Fibroblast of peridontal ligament (primary cell): ENCODE measurements around the gene KRTAP5-6.

ENCODE experiments used
- DNase-seq: peaks from one replicate; pipeline ENCODE4 v3.0.0-alpha.2; 2010; ENCODE audit errors: extremely low read depth

Gene KRTAP5-6

DNA sequence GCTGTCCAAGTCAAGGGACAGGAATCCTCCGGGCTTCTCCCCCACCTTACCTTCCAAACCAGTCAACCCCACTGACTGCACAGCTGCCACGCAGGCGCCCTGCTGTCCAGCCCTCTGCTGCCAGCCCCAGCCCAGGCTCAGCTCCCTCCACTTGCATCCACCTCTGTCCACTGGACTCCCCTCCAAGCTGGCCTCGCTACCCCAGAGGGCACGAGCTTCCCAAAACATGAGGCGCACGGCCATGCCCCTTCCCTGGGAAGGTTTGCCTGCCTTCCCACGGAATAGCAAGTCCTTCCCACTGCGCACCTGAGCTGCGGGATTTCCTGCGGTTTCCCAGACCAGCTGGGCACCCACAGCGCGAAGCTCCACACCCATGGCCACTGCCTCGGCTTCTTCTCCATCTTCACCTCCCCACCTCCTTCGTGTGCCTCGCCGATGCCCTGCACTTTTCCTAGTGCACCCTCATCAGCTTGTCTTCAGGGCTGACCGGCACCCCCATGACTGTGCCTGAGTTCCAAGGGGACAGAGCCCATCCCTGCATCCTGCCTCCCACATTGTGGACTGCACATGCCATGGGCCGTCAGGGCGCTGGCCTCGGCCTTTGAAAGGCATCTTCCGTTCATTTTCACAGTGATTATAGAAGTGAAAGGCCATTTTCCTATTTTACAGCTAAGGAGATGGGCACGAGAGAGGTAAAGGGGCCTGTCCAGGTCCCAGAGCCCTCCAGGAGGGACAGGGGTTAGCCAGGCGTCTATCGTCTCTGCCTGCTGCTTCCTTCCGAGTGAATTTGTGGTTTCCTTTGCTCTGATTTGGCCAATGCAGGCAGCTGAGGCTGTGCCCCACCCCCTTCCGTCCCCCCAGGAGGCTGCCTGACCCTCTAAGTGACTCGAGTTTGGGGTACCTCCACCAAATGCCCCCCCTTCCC is 37.0 kb downstream of the KRTAP5-6 start:
- no peak for DNase-seq

DNA sequence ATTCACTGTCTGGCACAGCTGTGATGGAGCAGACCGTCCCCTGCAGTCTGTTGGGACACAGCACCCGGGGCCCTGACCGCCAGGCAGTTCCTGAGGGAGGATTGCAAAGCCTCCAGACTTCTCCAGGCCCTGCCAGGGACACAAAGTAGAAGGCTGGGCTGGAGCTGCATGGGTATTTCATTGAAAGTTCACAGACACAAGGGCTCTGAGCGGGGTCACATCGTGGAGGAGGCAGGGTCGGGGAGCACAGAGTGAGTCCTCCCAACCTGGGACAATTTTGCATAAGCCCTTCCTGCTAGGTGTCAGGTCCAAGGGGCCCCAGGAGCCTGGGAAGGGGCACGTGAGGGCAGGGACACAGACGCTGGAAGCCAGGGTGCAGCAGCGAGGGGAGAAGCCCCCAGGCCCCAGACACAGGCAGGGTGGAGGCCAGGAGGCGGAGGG is 37.7 kb downstream of the KRTAP5-6 start:
- no peak for DNase-seq

DNA sequence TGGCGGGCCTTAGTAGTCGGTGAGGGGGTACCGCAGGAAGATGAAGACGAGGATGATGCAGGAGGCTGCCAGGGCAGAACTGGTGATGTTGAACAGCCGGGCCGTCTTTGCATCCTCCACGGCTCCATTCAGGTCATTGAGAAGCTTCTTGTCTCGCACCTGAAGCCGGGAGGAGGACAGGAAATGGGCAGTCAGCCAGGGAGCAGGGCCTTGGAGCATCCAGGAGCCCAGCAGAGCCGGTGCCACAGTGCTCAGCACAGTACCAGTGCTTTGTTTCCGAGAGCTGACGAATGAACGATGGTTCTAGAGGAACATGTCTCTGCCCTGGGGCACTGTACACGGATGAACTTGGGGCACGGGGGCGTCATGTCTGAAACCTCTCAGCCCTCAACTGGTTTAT is 38.3 kb downstream of the KRTAP5-6 start:
- no peak for DNase-seq

DNA sequence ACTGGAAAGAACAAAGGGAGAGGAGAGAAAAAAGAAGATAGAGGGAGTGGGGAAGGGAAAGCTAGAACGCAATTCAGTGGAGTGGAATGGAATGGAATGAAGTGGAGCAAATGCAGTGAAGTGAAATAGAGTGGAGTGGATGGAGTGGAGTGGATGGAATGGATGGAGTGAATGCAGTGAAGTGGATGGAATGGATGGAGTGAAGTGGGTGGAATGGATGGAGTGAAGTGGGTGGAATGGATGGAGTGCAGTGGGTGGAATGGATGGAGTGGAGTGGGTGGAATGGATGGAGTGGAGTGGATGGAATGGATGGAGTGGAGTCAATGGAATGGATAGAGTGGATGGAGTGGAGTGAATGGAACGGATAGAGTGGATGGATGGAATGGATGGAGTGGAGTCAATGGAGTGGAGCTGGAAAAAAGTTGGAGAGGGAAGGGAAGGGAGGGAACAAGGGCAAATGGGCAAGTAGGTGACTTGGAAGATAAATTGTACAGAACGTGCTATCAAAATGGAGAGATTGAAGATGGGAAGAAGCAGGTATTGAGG is 39.5 kb downstream of the KRTAP5-6 start:
- no peak for DNase-seq

DNA sequence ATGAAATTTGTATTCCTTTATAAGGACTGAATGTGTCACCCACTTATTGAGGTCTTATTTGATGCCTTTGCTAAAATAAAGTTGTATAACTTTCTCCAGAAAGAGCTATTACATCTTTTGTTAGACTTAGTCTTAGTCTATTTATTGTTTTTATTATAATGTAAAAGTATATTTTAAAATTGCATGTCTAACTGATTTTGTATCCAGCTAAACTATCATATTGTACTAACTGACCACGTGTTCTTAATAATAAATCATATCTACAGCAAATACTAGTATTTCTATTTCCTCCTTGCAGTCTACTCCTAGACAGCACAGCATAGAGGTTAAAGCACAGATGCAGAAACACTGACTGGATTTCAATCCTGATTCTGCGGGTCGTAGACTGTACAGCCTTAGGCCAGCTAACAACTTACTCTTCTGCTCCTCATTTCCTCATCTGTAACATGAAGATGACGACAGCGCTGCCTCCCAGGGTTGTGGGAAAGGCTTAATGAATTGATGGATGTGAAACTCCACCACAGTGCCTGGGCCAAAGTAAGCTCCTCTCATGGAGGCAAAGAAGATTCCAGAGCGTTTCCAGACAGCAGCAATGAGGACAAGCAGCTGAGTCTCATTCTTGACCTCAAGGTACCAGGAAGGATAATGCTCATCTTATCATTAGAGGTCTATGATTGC is 40.2 kb downstream of the KRTAP5-6 start:
- no peak for DNase-seq

DNA sequence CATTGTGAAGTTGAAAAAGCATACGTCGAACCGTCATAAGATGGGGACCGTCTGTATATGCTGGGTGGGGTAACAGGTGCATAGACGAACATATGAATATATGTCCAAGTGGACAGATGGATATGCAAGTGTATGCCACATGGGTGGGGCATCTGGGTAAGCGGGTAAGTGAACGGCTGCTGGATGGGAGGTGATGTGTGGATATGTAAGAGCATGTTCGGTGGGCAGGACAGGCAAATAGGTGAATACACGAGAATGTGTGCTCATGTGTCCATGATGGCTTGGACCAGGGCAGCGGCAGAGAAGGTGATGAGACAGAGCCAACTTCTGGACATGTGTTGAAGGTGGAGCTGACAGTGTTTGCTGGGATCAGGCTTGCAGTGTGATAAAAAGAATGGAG is 41.4 kb downstream of the KRTAP5-6 start:
- DNase-seq, result no peak

DNA sequence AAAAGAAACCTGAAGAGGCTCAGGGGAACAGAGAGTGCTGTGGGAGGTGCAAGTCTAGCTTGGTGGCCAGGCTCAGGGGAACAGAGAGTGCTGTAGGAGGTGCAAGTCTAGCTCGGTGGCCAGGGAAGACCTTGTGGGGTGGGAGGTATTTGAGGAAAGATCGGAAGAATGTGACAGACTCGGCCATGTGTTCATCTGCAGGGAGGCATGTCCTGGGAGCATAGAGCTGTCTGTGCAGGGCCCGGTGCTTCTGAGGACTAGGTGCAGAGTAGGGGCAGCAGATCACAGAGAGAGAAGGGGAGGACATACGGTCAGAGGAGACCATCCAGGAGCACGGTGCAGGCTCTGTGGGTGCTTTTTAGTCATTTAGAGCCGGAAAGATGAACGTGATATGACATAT is 42.6 kb downstream of the KRTAP5-6 start:
- DNase-seq, result no peak

DNA sequence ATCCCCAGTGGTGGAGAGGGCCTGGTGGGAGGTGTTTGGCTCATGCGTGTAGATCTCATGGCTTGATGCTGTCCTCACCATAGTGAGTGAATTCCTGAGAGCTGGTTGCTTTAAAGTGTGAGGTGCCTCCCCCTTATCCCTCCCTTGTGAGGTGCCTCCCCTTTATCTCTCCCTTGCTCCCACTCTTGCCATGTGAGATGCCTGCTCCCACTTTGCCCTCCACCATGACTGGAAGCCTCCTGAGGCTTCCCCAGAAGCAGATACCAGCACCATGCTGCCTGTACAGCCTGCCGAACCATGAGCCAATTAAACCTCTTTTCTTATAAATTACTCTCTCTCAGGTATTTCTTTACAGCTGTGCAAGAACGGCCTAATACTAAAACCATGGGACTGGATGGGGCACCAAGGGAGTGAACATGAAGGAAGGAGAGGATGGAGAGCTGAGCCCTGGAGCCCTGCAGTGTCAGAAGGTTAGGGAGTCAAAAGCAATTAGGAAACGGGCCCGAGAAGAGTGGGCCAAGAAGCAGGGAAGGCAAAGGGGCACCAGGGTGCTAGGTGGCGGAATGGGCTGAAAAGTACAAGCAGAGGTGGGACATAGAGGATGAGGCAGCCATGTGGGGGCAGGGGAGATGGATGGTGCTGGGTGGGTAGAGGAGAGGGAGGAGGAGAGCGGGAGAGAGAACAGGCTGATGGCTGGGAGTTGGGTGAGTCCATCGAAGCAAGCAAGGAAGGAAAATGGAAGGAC is 44.0 kb downstream of the KRTAP5-6 start:
- no peak for DNase-seq

DNA sequence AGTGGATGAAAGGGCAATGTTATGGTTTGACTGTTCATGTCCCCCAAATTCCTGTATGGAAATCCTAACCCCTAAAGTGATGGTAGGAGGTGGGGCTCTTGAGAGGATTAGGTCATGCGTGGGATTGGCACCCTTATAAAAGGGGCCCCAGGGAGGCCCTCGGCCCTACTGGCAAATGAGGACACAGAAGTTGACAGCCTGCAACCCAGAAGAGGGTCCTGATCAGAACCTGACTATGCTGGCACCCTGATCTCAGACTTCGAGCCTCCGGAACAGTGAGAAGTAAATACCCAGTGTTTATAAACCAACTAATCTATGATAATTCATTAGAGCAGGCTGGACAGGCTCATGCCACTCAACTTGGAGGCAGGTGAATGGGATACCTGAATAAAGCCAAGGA is 44.7 kb downstream of the KRTAP5-6 start:
- no peak for DNase-seq

DNA sequence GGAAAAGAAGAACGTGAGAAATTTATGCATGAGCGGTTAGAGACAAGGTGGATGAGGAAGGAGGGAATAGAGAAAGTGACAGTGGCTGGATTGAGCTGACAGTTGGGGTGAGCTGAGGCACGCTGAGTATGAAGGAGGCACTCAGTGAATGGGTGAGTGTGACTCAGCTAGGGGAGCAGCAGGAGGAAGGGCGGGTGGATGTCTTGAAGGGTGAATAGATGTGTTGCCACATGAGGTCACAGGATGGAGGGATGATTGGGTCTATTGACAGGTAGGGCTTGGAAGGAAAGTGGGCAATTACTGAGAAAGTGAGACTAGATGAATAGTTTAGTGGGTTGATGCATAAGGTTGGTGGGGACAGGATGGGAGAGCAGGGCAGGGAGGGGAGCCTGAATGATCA is 45.4 kb downstream of the KRTAP5-6 start:
- no peak for DNase-seq

DNA sequence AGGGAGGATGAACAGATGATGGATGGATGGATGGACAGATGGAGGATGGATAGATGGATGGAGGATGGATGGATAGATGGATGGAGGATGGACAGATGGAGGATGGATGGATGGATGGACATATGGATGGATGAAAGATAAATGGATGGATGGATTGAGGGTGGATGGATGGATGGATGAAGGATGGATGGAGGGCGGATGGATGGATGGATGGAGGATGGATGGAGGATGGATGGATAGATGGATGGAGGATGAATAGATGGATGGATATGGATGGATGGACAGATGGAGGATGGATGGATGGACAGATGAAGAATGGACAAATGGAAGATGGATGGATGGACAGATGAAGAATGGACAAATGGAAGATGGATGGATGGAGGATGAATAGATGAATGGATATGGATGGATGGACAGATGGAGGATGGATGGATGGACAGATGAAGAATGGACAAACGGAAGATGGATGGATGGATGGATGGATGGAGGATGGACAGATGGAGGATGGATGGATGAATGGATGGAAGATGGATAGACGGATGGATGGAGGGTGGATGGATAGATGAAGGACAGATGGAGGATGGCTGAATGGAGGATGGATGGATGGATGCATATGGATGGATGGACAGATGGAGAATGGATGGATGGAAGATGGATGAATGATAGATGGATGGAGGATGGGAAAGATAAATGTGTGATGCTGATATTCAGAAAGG is 46.0 kb downstream of the KRTAP5-6 start:
- no peak for DNase-seq

DNA sequence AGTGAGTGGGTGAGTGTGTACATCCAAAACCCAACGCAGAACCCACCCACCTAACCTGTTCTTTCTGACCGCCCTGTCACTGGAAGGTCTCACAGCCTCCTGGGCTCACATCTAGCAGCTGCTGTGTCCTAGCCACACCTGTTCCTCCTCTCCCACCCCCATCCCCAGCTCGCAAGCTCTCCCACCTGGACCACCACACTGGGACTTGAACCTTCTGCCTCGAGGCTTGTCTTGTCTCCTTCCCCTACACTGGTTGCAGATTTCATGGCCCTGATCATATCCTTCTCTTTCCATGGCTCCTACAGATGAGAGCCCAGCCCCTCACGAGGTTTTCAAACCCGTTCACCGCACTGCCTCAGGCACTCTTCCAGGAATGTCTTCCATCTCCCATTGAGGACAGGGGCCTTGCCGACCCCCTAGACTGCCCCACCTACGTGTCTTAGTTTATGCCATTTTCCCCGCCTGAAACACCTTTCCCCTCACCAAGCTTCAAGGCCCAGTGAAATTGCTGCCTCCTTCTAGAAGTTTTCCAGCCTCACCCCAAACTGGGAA is 46.7 kb downstream of the KRTAP5-6 start:
- DNase-seq, result no peak

DNA sequence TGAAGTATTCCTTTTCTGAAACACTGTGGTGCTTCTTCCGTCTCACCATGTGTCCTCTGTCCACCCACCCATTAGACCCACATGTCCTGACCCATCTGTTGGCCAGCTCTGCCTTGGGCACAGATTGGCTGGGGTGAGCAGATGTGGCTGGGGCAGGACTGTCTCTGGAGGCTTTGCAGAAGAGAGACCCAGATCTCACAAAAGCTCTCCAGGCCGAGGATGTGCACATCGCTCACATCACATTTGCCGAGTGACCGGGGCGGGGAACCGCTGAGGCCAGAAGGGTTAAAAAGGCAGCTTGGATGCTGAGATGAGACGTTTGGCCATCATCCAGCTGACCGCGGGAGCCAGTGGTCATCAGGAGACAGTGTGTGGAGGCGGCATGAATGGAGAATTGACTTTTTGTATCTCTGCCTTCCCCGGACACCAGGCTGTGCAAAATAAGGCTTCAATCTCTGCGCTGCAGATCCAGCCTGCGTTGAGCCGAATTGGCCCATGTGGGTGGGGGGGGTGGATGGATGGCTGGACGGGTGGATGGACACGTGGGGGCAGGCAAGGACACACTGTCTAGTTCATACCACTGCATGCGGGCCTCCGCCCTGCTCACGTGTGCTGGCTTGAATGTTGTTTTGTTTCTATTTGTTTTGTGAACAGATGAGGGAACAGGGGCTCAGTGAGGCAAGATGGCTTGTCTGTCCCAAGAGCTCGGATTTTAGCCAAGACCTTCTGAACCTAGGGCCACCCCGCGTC is 47.3 kb downstream of the KRTAP5-6 start:
- no peak for DNase-seq

DNA sequence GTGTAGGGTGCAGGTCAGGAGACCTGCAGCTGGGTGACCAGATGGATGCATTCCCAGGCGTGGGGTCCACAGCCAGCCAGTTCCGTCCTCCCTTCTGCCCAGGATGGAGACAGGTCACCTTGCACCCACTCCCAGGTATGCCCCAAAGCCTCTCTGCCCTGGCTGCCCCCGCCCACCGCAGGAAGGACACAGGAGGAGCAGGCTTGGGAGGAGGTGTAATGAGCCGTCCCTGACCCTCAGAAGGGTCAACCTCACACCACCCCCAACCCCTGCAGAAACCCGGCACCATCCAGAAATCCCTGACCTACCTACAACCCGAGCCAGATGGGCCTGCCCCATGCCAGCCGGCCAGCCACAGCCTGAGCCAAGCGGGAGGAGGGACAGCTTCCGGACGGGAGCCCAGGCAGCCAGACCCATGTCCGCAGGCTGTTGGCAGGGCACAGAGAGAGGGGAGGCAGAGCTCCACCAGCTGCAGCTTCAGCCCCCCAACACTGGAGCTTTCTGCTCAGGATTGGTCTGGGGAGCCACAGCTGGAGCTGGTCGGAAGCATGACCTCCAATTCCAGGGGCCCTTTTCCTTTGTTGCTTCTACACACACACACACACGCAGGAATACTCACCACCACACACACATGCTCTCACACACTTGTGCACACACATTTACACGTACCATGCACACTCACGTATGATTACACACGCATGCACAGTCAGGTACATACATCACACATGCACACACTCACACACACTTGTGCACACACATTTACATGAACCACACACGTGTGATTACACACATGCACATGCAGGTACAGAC is 48.1 kb downstream of the KRTAP5-6 start:
- DNase-seq, result no peak

DNA sequence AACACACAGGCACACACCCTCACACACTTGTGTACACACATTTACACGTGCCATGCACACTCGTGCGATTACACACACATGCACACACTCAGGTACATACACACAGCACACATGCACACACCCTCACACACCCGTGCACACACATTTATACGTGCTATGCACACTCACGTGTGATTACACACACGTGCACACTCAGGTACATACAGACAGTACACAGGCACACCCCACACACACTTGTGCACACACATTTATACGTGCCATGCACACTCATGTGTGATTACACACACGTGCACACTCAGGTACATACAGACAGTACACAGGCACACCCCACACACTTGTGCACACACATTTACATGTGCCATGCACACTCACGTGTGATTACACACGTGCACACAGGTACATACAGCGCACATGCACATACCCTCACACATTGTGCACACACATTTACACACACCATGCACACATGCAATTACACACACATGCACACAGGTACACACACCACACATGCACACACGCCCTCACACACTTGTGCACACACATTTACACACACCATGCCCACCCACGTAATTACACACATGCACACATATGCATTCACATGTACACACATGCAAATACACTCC is 48.8 kb downstream of the KRTAP5-6 start:
- DNase-seq, result no peak

DNA sequence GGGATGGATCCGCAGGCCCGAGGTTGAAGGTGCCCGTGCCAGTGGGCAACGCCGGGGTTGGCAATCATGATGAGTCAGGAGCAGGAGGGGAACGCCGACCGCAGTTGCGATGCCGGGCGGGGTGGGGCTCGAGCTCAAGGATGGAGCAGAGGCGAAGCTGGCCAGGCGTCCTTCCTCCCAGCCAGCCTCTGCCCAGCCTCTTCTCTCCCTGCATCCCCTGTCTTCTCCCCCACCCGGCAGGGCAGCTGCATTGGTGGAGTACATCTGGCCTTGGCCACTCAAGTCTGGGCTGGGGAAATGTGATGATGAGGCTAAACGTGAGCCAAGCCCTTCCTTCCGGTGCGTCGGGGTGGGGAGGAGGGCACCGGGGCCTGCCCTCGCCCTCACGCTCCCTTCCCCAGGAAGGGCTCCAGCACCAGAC is 49.5 kb downstream of the KRTAP5-6 start:
- DNase-seq, result no peak

DNA sequence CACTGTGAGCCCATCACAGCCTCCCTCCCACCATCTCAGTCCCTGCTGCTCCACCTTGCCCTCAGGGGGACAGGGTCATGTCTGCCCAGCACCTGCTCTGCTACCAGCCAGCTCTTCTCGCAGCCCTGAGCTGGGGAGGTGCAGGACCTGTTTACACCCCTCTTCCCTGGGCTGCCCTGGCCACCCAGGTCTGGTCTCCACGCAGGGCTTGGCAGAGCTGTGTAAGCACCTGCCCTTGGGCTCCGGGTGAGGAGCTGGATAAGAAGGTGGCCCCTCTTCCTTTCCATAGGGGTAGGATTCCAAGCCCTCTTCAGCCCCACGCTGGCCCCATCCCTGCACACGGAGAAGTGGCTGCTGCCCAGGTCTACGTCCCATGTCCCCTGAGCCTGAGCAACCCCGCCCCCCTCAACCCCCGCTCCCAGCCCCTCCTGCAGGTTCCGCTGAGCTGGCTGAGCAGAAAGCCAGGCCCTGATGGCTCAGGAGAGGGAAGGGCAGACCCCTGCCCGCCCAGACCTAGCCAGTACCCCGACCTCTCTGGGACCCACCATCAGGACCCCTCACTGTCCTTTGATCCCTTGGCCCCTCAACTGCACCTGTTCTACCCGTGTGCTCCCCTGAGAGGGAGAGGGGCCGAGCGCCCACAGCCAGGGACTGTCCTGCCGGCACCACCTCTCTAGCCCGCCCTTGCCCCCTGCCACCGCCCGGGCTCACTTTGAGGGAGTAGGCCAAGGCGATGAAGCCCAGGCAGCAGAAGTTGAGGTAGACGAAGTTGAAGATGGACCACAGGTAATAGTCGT is 50.2 kb downstream of the KRTAP5-6 start:
- DNase-seq, result no peak
